Bone marrow (tissue), 2 donors: ENCODE results near the gene CD5L.

Experiments
- DNase-seq, 2 donors: peaks; one replicate each; lab custom pipeline; 2025; lab: John Stamatoyannopoulos, UW

CD5L gene

GRCh38 chr1:157841708-157842107 lies at the start of gene CD5L:
CD5L (minus strand) TSS chr1:157841808; CDS start chr1:157841701, 107 bp downstream.
- no peak for DNase-seq

DNA sequence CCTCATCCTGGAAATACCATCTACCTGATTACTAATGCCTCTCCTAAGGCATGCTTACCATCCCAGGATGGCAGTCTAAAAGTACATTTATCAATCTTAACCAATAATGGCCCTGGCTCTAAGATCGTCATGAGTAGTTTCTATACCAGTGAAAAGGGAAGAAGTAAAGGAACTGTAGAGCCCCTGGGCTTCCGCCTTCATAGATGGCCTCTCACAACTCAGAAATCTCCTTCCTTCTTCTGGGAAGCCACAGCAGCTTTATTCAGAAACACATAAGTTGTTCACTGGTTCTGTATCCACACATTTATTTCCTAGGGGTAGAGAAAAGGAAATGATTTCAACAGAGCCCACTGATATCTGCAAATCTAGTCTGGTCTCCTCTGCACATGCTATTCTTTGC lies 41.0 kb upstream of the CD5L start:
- DNase-seq: no peak

GRCh38 chr1:157880621-157881020 lies 39.0 kb upstream of the CD5L start:
- no peak for DNase-seq

DNA sequence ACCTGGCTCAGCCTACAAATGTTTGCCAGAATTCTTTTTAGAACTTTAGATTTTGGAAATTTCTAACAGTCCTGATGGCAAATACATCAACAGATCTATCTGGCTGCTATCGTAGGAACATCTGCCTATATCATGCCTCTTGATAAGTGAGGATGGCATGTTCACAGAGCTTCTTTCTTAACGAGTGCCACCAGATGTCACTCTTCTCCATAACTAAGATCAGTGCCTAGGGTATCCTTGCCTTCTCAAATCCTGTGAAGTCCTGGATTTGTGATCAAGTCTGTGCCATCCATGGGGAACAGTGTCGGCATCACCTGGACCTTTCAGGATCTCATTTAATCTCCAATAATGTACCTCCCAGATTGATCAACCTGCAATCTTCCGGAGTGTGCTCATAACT lies 36.5 kb upstream of the CD5L start:
- DNase-seq: no peak

DNA sequence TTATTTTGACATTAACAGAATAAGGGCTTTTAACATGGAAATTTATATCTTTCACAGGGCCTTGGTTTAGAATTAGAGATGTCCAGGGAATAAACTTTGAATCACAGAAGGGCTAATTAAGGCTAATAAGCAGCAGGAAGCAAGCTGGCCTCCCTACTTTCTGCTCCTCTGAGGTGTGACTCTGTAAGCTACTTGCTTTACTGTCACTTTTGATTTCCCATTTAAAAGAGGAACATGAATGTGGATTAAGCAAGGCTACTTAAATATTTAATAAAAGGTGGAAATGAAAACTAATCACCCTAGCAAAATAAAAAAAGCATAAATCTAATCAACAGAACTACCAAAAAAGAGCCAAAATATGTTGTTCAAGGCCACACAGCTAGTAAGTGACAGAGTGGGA lies 28.9 kb upstream of the CD5L start:
- no peak for DNase-seq

- DNase-seq: no peak
Observed at GRCh38 chr1:157868654-157869053, 27.0 kb upstream of the CD5L start.

DNA sequence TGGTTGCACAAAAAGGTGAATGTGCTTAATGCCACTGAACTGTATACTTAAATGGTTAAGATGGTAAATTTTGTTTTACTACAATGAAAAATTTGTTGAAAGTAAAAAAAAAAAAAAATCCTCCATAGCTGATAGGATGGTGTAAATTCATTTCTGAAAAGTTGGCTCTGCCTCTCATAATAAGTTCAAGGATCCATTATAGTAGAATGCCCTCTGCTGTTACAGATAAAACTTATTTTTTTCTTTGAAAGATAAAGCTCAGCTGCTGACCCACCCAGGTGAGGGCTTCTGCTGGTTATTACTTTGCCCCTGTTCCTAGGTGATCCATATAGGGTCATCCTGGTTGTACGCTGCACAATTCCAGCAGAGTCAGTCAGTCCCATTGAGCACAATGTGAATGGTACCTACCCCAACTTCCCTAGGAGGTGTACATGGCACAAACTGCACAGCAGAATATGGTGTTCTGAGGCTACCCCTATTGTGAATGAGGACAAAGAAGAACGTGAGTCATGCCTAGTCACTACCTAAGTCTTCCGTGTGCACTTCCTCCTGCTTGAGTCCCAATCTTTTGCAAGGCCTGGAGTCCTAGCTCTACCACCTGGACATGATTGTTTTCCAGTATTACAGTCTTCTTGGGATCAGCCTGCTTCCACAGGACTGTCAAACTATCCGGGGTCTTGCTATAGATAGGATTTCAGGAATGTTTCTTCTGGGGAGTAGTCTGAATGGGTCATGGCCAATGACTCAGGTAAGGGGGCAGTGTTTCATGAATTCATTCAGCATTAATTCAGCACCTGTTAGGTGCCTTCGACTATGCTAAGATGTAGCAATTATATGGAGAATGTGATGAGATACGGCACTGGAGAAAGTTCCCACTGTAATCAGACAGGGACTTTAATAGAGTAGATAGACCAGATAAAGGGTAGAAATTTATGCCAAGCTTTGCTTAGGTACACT lies 20.8 kb upstream of the CD5L start:
- no peak for DNase-seq

DNA sequence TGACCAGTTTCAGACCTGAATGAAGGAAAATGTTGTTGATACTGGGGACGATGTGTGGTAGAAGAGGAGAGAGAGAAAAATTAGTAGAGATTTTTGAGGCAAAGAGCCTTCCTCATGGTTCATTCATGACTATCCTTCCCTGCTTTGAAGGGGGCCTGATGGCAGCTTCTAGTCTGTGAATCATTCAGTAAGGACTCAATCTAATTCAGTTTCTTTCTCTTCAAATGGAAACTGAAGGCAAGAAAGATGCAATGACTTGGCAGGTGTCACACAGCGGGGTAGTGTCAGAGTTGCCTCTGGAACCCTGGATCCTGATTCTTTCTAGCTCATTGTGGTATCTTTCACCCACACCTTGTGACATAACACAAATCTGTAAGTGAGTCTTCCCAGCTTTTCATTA lies 14.9 kb upstream of the CD5L start:
- DNase-seq: no peak

GRCh38 chr1:157852476-157852875 lies 10.9 kb upstream of the CD5L start:
- no peak for DNase-seq

DNA sequence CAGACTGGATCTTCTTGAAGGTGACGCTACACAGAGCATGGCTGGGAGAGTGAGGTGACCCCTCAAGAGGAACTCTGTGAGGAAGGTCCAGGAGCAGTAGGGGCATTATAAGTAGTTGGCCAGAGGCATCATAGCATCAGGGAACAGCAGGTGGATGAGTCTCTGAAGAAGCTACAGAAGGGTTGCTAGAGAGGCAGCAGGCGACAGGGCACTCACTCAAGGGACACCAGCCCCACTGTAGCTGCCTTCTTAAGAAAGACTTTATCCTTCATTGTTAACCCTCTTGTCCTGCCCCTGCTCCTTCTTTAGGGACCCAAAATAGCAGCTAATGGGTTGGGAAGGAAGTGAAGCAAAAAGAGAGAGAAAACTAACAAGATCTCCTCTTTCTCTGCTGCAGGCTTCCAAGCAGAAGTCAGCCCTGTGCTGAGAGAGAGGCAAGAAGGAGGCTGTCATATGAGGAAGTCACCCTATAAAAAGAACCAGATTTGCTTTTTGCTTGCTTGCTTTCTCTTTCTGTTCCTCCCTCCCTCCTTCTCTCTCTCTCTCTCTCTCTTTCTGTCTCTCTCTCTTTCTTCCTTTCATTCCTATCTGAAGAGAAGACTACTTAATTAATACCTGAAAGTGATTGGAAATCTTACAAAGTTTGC lies 7.7 kb upstream of the CD5L start:
- no peak for DNase-seq

GRCh38 chr1:157844089-157844830 lies 2.7 kb upstream of the CD5L start:
- no peak for DNase-seq

DNA sequence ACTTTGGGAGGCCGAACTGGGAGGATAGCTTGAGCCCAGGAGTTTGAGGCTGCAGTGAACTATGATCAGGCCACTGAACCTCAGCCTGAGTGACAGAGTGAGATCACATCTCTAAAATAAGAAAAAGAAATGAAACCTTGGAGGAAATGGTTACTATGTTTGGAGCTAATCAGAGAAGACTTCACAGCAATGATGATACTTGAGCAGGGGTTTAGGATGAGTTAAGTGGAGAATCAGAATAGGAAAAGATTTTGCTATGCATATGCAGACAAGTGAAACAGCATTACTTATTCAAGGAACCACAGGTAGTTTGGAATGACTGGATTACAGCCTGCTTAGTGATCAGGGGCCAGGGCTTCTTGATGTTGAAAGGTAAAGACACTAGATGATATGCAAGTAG lies 1.3 kb upstream of the CD5L start:
- DNase-seq: no peak

- no peak for DNase-seq
Observed at GRCh38 chr1:157838966-157839365, 2.6 kb downstream of the CD5L start.

DNA sequence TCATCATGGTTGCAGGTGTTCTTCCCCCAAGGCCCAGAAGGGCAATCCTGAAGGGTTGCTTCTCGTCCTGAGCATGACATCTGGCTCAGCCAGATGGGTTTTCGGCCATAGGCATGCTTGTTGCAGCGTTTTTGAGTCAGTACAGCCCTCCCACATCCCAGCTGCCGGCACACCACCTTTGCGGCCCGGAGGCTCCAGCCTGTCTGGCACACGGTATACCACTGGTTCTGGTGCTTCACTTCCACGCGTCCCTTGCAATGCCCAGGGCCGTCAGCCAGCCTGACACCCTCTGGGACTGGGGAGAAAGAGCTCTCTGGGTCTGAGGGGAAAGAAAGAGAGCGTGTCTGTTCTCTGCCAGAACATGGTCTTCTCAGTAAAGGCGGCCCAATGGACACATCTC lies 7.2 kb downstream of the CD5L start:
- DNase-seq: no peak

- DNase-seq: no peak
Observed at GRCh38 chr1:157833145-157833544, 8.5 kb downstream of the CD5L start.

DNA sequence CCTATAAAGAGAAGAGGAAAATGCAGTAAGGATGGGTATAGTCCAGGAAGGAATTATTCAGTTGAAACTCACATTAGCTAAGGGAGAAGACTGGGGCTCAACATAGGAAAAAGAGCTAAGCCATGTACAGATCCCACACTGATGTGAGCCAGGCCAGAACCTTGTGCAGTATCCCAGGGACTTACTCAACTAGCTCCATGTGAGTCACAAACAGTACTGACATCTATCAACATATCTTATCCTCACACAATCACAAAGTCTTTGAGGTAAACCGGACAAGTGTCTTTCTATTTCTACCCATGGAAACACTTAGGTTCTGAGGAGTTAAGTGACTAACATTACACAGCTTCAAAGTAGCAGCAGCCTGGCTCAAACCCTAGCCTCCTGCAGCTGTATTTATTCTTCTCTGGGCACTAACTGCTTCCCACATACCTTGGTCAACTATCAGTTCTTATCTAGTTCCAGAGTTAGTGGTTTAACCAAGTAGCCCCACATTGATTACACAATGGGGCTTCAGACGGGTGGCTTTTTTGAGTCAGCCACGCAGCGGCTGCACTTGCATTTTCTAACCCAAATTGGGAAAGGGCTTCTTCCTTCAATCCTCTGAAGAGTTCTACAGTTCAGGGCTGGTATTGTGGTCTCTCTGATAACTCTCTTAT lies 9.5 kb downstream of the CD5L start:
- no peak for DNase-seq

DNA sequence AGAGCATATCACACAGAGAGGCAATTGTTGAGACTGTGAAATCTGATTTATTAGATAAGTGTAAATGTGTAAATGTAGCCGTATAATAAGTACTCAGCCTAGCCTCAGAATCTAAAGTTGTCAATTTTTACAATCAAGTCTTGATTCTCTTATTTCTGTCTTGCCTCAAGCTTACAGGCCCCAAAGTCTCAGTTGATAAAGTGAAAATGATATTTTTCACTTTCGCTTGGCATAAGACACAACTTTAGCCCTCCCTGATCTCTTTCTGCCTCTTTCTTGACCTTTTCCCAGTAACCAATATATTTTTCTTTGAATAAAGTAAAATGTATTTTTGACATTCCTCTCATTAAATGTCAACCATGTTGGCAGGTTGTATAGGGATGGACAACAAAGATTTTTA lies 10.7 kb downstream of the CD5L start:
- no peak for DNase-seq

GRCh38 chr1:157829711-157830110 lies 11.9 kb downstream of the CD5L start:
- DNase-seq: no peak

GRCh38 chr1:157829210-157829609 lies 12.4 kb downstream of the CD5L start:
- no peak for DNase-seq

- no peak for DNase-seq
Observed at GRCh38 chr1:157820299-157820698, 21.3 kb downstream of the CD5L start.

- DNase-seq: no peak
Observed at GRCh38 chr1:157819896-157820295, 21.7 kb downstream of the CD5L start, which contains the start of gene FCRL1. FCRL1 (minus strand) TSS chr1:157820120; CDS start chr1:157820037, 83 bp downstream.

DNA sequence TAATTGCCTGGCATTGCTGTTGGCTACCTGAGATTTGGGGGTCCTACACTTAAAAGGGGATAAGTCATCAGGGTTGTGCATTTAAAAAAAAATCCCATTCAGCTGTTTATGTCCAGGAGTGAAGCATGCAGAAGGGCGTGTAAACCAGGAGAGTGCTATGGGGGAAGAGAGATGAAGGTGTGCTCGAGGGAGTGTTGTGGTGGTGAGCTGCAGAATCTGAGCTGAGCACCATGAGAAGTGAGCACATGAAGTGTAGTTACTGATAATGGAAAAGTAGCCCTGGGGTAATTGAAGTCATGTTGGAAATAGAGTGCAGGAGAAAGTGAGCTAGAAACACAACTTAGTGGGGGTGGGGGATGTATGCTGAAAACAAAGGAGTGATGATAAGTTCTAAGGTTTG lies 22.4 kb downstream of the CD5L start:
- DNase-seq: no peak
